CD4-positive, CD25-positive, alpha-beta regulatory T cell (primary cell): ENCODE results near the gene ZSCAN10. TPM values are rescaled to one million over a fixed set of nuclear protein-coding genes. Genes with fewer than 3 reads are reported as not detected.
A peak's percentile ranks its signal among the peaks of the same experiment; 100 is the strongest.

Experiments
- ATAC-seq, 2 donors: fragments of 150-1000 bp; cut with Tn5 transposase; one replicate each; pipeline ENCODE4 v1.10.0; 2021; ENCODE audit warnings: low read depth in 2 of 2, moderate number of reproducible peaks in 2 of 2, moderate library complexity in 1 of 2
- DNase-seq, 3 donors: peaks; one replicate each; pipeline versions ENCODE4 v3.0.0 to v3.0.0-alpha.2; 2012 to 2022; ENCODE audit warnings: mixed read lengths in 1 of 3
- H3K27ac ChIP-seq: one replicate; pipeline ENCODE4 v1.7.0; 2013; ENCODE audit warnings: mild to moderate bottlenecking, low read length; ENCODE audit not compliant: insufficient read depth, poor library complexity, severe bottlenecking
- H3K27me3 ChIP-seq: one replicate; pipeline ENCODE4 v1.7.0; 2013; ENCODE audit warnings: low read length; ENCODE audit not compliant: control insufficient read depth, insufficient read depth
- H3K36me3 ChIP-seq: one replicate; pipeline ENCODE4 v1.7.0; 2013; ENCODE audit warnings: mild to moderate bottlenecking, low read length, moderate library complexity; ENCODE audit not compliant: control insufficient read depth, insufficient read depth
- H3K4me1 ChIP-seq: 2 replicates; pipeline ENCODE4 v1.7.0; 2013; ENCODE audit warnings: mild to moderate bottlenecking, low read length; ENCODE audit not compliant: insufficient read depth, control insufficient read depth, poor library complexity, severe bottlenecking
- H3K4me3 ChIP-seq: one replicate; pipeline ENCODE4 v1.7.0; 2013; ENCODE audit warnings: low read depth, mild to moderate bottlenecking, low read length, moderate library complexity
- H3K9me3 ChIP-seq, 2 experiments: 1 replicate in 1 of 2; 2 replicates in 1 of 2; pipeline ENCODE4 v1.7.0; 2013; ENCODE audit warnings: low read length in 2 of 2, mild to moderate bottlenecking in 1 of 2, moderate library complexity in 1 of 2; ENCODE audit not compliant: control insufficient read depth in 2 of 2
- H3K27ac Mint-ChIP-seq, 3 donors: one replicate each; pipeline ENCODE4 v1.8.0; 2020 to 2022; ENCODE audit warnings: mild to moderate bottlenecking in 3 of 3, mixed read lengths in 3 of 3, moderate library complexity in 2 of 3
- H3K27me3 Mint-ChIP-seq: one replicate; pipeline ENCODE4 v1.8.0; 2022; ENCODE audit warnings: mild to moderate bottlenecking, mixed read lengths
- H3K36me3 Mint-ChIP-seq: one replicate; pipeline ENCODE4 v1.8.0; 2020; ENCODE audit warnings: mixed read lengths
- H3K4me1 Mint-ChIP-seq, 4 donors: one replicate each; pipeline ENCODE4 v1.8.0; 2020 to 2022; ENCODE audit warnings: mixed read lengths in 4 of 4, mild to moderate bottlenecking in 1 of 4
- H3K4me3 Mint-ChIP-seq, 4 donors: one replicate each; pipeline ENCODE4 v1.8.0; 2020 to 2022; ENCODE audit warnings: mild to moderate bottlenecking in 4 of 4, mixed read lengths in 4 of 4, moderate library complexity in 3 of 4
- H3K9me3 Mint-ChIP-seq, 7 donors: one replicate each; pipeline ENCODE4 v1.8.0; 2020 to 2022; ENCODE audit warnings: mixed read lengths in 7 of 7, mild to moderate bottlenecking in 3 of 7, moderate library complexity in 2 of 7
- polyA plus RNA-seq, 4 donors: library from polyadenylated mRNA; unstranded; fragments of 300-500 nt; fragmentation: Illumina TruSeq; gene quantifications; one replicate each; pipeline ENCODE4 v1.2.3, GENCODE V29; 2021
- total RNA-seq: library from RNA; stranded (reverse); gene quantifications from one replicate; pipeline ENCODE4 v1.2.3, GENCODE V29; 2022

ZSCAN10 gene
- total and polyA plus RNA-seq, 5 donors from 2014 or later = 0.81 TPM; not detected in 4

DNA sequence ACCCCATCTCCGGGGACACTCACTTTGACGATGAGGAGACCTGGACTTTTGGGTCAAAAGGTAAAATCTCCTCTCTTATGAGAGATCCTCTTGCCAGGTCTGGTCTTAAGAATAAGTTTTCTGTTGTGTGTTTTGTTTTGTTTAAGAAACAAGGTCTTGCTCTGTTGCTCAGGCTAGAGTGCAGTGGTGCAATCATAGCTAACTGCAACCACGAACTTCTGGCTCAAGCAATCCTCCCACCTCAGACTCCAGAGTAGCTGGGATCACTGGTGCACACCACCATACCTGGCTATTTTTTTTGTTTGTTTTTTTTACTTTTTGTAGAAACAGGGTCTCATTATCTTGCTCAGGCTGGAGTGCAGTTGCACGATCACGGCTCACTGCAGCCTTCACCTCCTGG, 48.6 kb downstream of the ZSCAN10 start:
- Mint-ChIP-seq H3K9me3 (peaks cover 0 to 2% (median 0%) of the 10 kb centered on the region in 7 donors), H3K27ac (no peak overlapping the region), H3K4me1 (peaks cover 0 to 34% (median 19%) of the 10 kb centered on the region in 4 donors), H3K4me3 (peak overlapping the region in 1 of 4 donors; percentile 25), H3K27me3 (peaks cover 13% of the 10 kb centered on the region), H3K36me3 (peaks cover 14% of the 10 kb centered on the region)
- H3K4me3 ChIP-seq = no peak overlapping the region
- no peaks in the 10 kb centered on the region for H3K27me3 ChIP-seq
- H3K36me3 ChIP-seq = no peaks in the 10 kb centered on the region
- H3K4me1 ChIP-seq = peaks cover 26% of the 10 kb centered on the region
- DNase-seq (no peak), ATAC-seq (no peak)
- H3K9me3 ChIP-seq = no peaks in the 10 kb centered on the region
- H3K27ac ChIP-seq = no peak overlapping the region

GRCh38 chr16:3049921-3050481, 49.1 kb downstream of the ZSCAN10 start:
- Histone ChIP-seq H3K4me1 (peaks cover 26% of the 10 kb centered on the region), H3K36me3 (no peaks in the 10 kb centered on the region), H3K4me3 (no peak overlapping the region), H3K27me3 (no peaks in the 10 kb centered on the region), H3K27ac (no peak overlapping the region), H3K9me3 (no peaks in the 10 kb centered on the region)
- Mint-ChIP-seq H3K9me3 (peaks cover 0 to 2% (median 0%) of the 10 kb centered on the region in 7 donors), H3K36me3 (peaks cover 10% of the 10 kb centered on the region), H3K27me3 (peaks cover 17% of the 10 kb centered on the region), H3K27ac (no peak overlapping the region), H3K4me3 (peak overlapping the region in 1 of 4 donors; percentile 25), H3K4me1 (peaks cover 0 to 33% (median 17%) of the 10 kb centered on the region in 4 donors)
- ATAC-seq = no peak
- DNase-seq = no peak

DNA sequence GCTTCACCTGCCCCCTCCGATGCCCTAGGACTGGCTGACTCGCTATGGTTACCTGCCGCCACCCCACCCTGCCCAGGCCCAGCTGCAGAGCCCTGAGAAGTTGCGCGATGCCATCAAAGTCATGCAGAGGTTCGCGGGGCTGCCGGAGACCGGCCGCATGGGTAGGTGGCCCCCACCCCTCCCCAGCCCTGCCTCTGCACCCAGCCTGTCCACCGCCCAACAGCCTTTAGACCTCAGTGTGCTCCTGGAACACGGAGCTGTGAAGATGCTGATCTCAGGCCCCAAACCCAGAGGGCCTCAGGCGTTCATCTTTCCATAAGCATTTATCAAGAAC, 51.7 kb downstream of the ZSCAN10 start:
- DNase-seq (no peak), ATAC-seq (no peak)
- Histone ChIP-seq H3K4me3 (no peak overlapping the region), H3K9me3 (no peaks in the 10 kb centered on the region), H3K27ac (no peak overlapping the region), H3K36me3 (no peaks in the 10 kb centered on the region), H3K27me3 (peaks cover 10% of the 10 kb centered on the region), H3K4me1 (peaks cover 26% of the 10 kb centered on the region)
- peaks cover 44% of the 10 kb centered on the region for H3K27me3 Mint-ChIP-seq
- H3K36me3 Mint-ChIP-seq = no peaks in the 10 kb centered on the region
- peak overlapping the region in 3 of 4 donors; percentile 29 to 64 (median 33) for H3K4me3 Mint-ChIP-seq
- H3K27ac Mint-ChIP-seq = peak overlapping the region in 1 of 3 donors; percentile 80
- H3K4me1 Mint-ChIP-seq = peaks cover 0 to 30% (median 15%) of the 10 kb centered on the region in 4 donors
- peaks cover 0 to 2% (median 0%) of the 10 kb centered on the region in 7 donors for H3K9me3 Mint-ChIP-seq

- Histone ChIP-seq H3K9me3 (no peaks in the 10 kb centered on the region), H3K27me3 (peaks cover 10% of the 10 kb centered on the region), H3K36me3 (no peaks in the 10 kb centered on the region), H3K4me3 (no peak overlapping the region), H3K27ac (no peak overlapping the region), H3K4me1 (peaks cover 26% of the 10 kb centered on the region)
- Mint-ChIP-seq H3K9me3 (peaks cover 0 to 2% (median 0%) of the 10 kb centered on the region in 7 donors), H3K36me3 (no peaks in the 10 kb centered on the region), H3K4me3 (peak overlapping the region; percentile 29 to 88 (median 62)), H3K4me1 (peaks cover 0 to 27% (median 12%) of the 10 kb centered on the region in 4 donors), H3K27ac (peak overlapping the region in 2 of 3 donors; percentile 76 to 80), H3K27me3 (peaks cover 44% of the 10 kb centered on the region)
- ATAC-seq (peak in 1 of 2 donors; percentile 23), DNase-seq (no peak)
These were observed 52.3 kb downstream of the ZSCAN10 start for GRCh38 chr16:3046641-3047386.

DNA sequence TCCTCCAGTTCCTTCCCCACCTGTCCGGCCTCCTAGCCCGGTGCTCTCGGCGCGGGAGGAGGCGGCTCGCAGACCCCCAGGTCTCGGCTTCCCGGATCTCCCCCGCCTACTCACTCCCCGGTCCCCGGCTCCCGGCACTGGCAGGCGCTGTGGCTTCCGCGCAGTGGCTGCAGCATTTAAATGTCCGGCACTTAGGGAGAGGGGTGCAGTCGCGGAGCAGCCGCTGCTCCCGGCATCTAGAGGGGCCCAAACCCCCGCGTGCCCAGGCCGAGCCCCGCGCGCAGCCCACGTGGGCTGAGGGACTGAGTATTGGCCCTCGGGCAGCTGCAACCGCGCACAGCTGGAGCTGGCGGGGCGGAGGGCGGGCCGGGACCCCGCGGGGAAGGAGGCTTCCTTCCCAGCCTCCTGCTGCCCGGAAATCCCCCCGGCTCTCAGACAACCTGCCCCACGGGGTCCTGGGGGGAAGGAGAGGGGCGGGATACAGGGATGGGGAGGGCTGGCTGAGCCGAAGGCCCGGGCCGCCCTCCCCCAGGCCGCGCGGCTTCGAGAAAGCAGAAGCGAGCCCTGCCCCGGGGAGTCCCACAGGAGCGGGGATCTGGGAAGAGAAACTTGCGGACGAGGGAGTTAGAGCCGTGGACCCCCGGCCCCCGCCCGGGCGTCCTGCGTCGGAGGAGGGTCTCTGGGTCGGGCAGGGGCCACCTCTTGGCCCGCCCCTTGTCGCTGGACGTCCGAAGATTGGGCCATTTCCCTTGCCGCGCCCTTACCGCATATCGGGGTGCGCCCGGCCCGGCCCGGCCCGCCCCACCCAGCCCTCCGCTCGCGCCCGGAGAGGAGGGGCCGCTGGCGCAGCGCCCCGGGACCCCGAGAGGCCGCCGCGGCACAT, 53.1 kb downstream of the ZSCAN10 start, which contains the start of gene MMP25:
TSS of gene MMP25 (plus strand) at position 804 of the 883 bp plus-strand sequence. CDS start 357 bp downstream, outside the sequence.
- Mint-ChIP-seq H3K27ac (peak within 1 kb of the TSS in 2 of 3 donors; percentile 76 to 80), H3K27me3 (peaks cover 50% of the 10 kb centered on the region), H3K9me3 (peaks cover 0 to 2% (median 0%) of the 10 kb centered on the region in 7 donors), H3K4me3 (peak within 1 kb of the TSS; percentile 76 to 88 (median 79)), H3K36me3 (no peaks in the 10 kb centered on the region), H3K4me1 (peaks cover 0 to 27% (median 12%) of the 10 kb centered on the region in 4 donors)
- ATAC-seq (peak; percentile 22 to 34), DNase-seq (no peak)
- Histone ChIP-seq H3K27ac (no peak within 1 kb of the TSS), H3K4me3 (peak within 1 kb of the TSS; percentile 31), H3K9me3 (no peaks in the 10 kb centered on the region), H3K27me3 (peaks cover 14% of the 10 kb centered on the region), H3K4me1 (peaks cover 26% of the 10 kb centered on the region), H3K36me3 (no peaks in the 10 kb centered on the region)

- no peaks in the 10 kb centered on the region for H3K36me3 Mint-ChIP-seq
- Histone ChIP-seq H3K9me3 (no peaks in the 10 kb centered on the region), H3K4me3 (no peak overlapping the region), H3K27ac (no peak overlapping the region), H3K4me1 (peaks cover 26% of the 10 kb centered on the region), H3K36me3 (no peaks in the 10 kb centered on the region), H3K27me3 (peaks cover 17% of the 10 kb centered on the region)
- H3K9me3 Mint-ChIP-seq = peaks cover 0 to 2% (median 0%) of the 10 kb centered on the region in 7 donors
- no peak overlapping the region for H3K27ac Mint-ChIP-seq
- peaks cover 63% of the 10 kb centered on the region for H3K27me3 Mint-ChIP-seq
- ATAC-seq (no peak), DNase-seq (no peak)
- peaks cover 0 to 27% (median 12%) of the 10 kb centered on the region in 4 donors for H3K4me1 Mint-ChIP-seq
- peak overlapping the region; percentile 54 to 81 (median 76) for H3K4me3 Mint-ChIP-seq
These were observed 54.4 kb downstream of the ZSCAN10 start for GRCh38 chr16:3044708-3045107.

DNA sequence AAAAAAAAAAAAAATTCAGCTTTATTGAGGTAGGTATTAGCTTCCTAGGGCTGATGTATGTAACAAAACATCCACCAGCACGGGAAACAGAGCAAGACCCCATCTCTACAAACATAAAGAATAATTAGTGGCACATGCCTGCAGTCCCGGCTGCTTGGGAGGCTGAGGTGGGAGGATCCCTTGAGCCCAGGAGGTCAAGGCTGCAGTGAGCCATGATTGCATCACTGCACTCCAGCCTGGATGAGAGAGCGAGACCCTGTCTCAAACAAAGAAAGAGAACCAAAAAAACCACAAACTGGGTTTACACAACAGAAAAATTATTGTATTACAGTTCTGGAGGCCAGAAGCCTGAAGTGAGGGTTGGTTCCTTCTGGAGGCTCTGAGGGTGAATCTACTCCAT, 56.7 kb downstream of the ZSCAN10 start:
- Mint-ChIP-seq H3K4me1 (peaks cover 0 to 20% (median 8%) of the 10 kb centered on the region in 4 donors), H3K27ac (no peak overlapping the region), H3K4me3 (no peak overlapping the region), H3K9me3 (peaks cover 0 to 2% (median 0%) of the 10 kb centered on the region in 7 donors), H3K36me3 (no peaks in the 10 kb centered on the region), H3K27me3 (peaks cover 78% of the 10 kb centered on the region)
- no peak for DNase-seq
- Histone ChIP-seq H3K27ac (no peak overlapping the region), H3K4me1 (peaks cover 26% of the 10 kb centered on the region), H3K36me3 (no peaks in the 10 kb centered on the region), H3K9me3 (no peaks in the 10 kb centered on the region), H3K4me3 (no peak overlapping the region), H3K27me3 (peaks cover 29% of the 10 kb centered on the region)
- no peak for ATAC-seq
